GM12878 (cell line): Measurements from ENCODE around the gene BUB1B. TPM values are rescaled to one million over a fixed set of nuclear protein-coding genes. Genes with fewer than 3 reads are reported as not detected.

ENCODE experiments used
- ATAC-seq: fragments of 200-7000 bp; cut with Tn5 transposase; 3 replicates; pipeline ENCODE4 v1.9.1; 2020; ENCODE audit warnings: mild to moderate bottlenecking, moderate library complexity
- BruUV-seq: library from RNA; stranded (reverse); fragments of 400-500 nt; replicated peaks from 2 replicates; lab custom pipeline; 2021; lab: Mats Ljungman, UMichigan
- CTCF ChIA-PET: fragments of 300-600 bp; sonication (Branson Sonifier 250); formaldehyde crosslinking; extraction: SDS; loops from one replicate; lab custom pipeline; 2021; ENCODE audit warnings: inconsistent platforms; lab: Yijun Ruan, JAX
- POLR2A ChIA-PET: fragments of 350-600 bp; formaldehyde crosslinking; extraction: SDS; loops from one replicate; lab custom pipeline; 2021; ENCODE audit warnings: inconsistent platforms; lab: Charles Lee
- RAD21 ChIA-PET: fragments of 300-600 bp; sonication (Branson Sonifier 250); formaldehyde crosslinking; loops from one replicate; lab custom pipeline; 2023; ENCODE audit warnings: antibody characterized with exemption; ENCODE audit not compliant: unreplicated experiment; lab: Charles Lee
- SMC1A ChIA-PET: fragments of 300-600 bp; sonication (Branson Sonifier 250); formaldehyde crosslinking; loops from one replicate; lab custom pipeline; 2023; ENCODE audit not compliant: unreplicated experiment, uncharacterized antibody; lab: Charles Lee
- DNase-seq: peaks from one replicate; pipeline ENCODE4 v3.0.0-alpha.2; 2011; ENCODE audit warnings: low read depth, low spot score
- FAIRE-seq: peaks from 3 replicates; lab custom pipeline; 2011; peaks lifted over from hg19 to GRCh38; lab: Jason Lieb, UNC
- H2AFZ ChIP-seq: 2 replicates; pipeline ENCODE4 v1.6.0; 2011; ENCODE audit warnings: low read depth, low read length, control low read depth; ENCODE audit not compliant: control insufficient read depth
- H3K27ac ChIP-seq: 2 replicates; pipeline ENCODE4 v1.5.1; 2011; ENCODE audit warnings: control low read depth; ENCODE audit not compliant: control insufficient read depth, insufficient read depth
- H3K27me3 ChIP-seq, 2 experiments: replicated peaks in 1 of 2; 2 replicates each; pipeline versions ENCODE4 v1.6.0 to v1.6.1; 2011; ENCODE audit warnings: low read length in 1 of 2; ENCODE audit not compliant: control insufficient read depth in 2 of 2, insufficient read depth in 2 of 2
- H3K36me3 ChIP-seq, 2 experiments: 2 replicates each; pipeline ENCODE4 v1.5.1; 2011; ENCODE audit warnings: low read length in 1 of 2; ENCODE audit not compliant: control insufficient read depth in 2 of 2, insufficient read depth in 2 of 2
- H3K4me1 ChIP-seq: 2 replicates; pipeline ENCODE4 v1.6.1; 2011; ENCODE audit warnings: mild to moderate bottlenecking, low read length, moderate library complexity, mixed read lengths; ENCODE audit not compliant: control insufficient read depth, insufficient read depth
- H3K4me2 ChIP-seq: 2 replicates; pipeline ENCODE4 v1.6.0; 2011; ENCODE audit warnings: control low read depth; ENCODE audit not compliant: control insufficient read depth, insufficient read depth
- H3K4me3 ChIP-seq: fragments of 200-600 bp; sonication (generic); 2 replicates; pipeline ENCODE4 v1.5.1; 2016
- H3K79me2 ChIP-seq: 2 replicates; pipeline ENCODE4 v1.6.0; 2011; ENCODE audit warnings: low read length; ENCODE audit not compliant: control insufficient read depth, insufficient read depth
- H3K9ac ChIP-seq: 2 replicates; pipeline ENCODE4 v1.8.0; 2011; ENCODE audit warnings: low read length, control low read depth, mixed read lengths; ENCODE audit not compliant: control insufficient read depth, insufficient read depth
- H3K9me3 ChIP-seq: replicated peaks from 3 replicates; pipeline ENCODE4 v1.5.1; 2011; ENCODE audit warnings: mild to moderate bottlenecking, low read length; ENCODE audit not compliant: control insufficient read depth, insufficient read depth
- H4K20me1 ChIP-seq: 2 replicates; pipeline ENCODE4 v1.6.0; 2011; ENCODE audit not compliant: control insufficient read depth, insufficient read depth
- CHD2 ChIP-seq: IDR thresholded peaks from 2 replicates; pipeline ENCODE4 v1.6.1; 2011; ENCODE audit warnings: low read depth, low read length, improper control_type of control experiment, borderline replicate concordance
- E2F4 ChIP-seq: IDR thresholded peaks from 2 replicates; pipeline ENCODE4 v1.6.1; 2012; ENCODE audit warnings: low read depth, low read length, improper control_type of control experiment
- E4F1 ChIP-seq: fragments of 450-650 bp; IDR thresholded peaks from 2 replicates; pipeline ENCODE4 v1.6.1; 2018; ENCODE audit warnings: borderline replicate concordance, mild to moderate bottlenecking; ENCODE audit not compliant: partially characterized antibody
- HDGF ChIP-seq: fragments of 450-650 bp; IDR thresholded peaks from 2 replicates; pipeline ENCODE4 v1.6.1; 2016; ENCODE audit warnings: antibody characterized with exemption
- MEF2A ChIP-seq: IDR thresholded peaks from 2 replicates; pipeline ENCODE4 v1.6.1; 2011; ENCODE audit warnings: low read depth, mild to moderate bottlenecking, low read length, moderate library complexity; ENCODE audit not compliant: insufficient read depth
- NR2F1 ChIP-seq: fragments of 450-650 bp; conservative IDR thresholded peaks from 2 replicates; pipeline ENCODE4 v1.6.1; 2017; ENCODE audit warnings: mild to moderate bottlenecking
- PML ChIP-seq: IDR thresholded peaks from 2 replicates; pipeline ENCODE4 v1.6.1; 2012; ENCODE audit warnings: low read length, inconsistent platforms
- RB1 ChIP-seq: fragments of 450-650 bp; formaldehyde crosslinking; IDR thresholded peaks from 2 replicates; pipeline ENCODE4 v1.6.1; 2017; ENCODE audit warnings: mild to moderate bottlenecking, borderline replicate concordance
- RELB ChIP-seq: fragments of 450-650 bp; IDR thresholded peaks from 2 replicates; pipeline ENCODE4 v1.6.1; 2017; ENCODE audit warnings: low read depth, mild to moderate bottlenecking, moderate library complexity
- STAT3 ChIP-seq: IDR thresholded peaks from 2 replicates; pipeline ENCODE4 v1.6.1; 2011; ENCODE audit warnings: low read depth, low read length, improper control_type of control experiment
- ZNF592 ChIP-seq: fragments of 450-650 bp; IDR thresholded peaks from 2 replicates; pipeline ENCODE4 v1.6.1; 2017; ENCODE audit warnings: mild to moderate bottlenecking, moderate library complexity
- WGBS: methylation state at CpG from one replicate; pipeline ENCODE4 v1.1.6; 2016; ENCODE audit warnings: low lambda C conversion rate; ENCODE audit not compliant: insufficient replicate concordance, insufficient coverage; ENCODE audit errors: missing lambda C conversion rate; 5-methylcytosine and 5-hydroxymethylcytosine counted together
- in situ Hi-C: fragments of 300-500 bp; cut with MboI; formaldehyde crosslinking; loops from 9 replicates; pipeline ENCODE4 v1.14.3; 2018; ENCODE audit warnings: mixed read lengths
- intact Hi-C: fragments of 100-400 bp; cut with micrococcal nuclease; formaldehyde crosslinking; loops from one replicate; pipeline ENCODE4 v1.14.2; 2022; ENCODE audit not compliant: unreplicated experiment
- polyA plus RNA-seq, 11 experiments: library from polyadenylated mRNA; depleted of rRNA in 4 of 11; unstranded in 6 of 11; stranded (reverse) in 5 of 11; fragments of >200 nt; fragmentation: Nextera tagmentation in 4 of 11; fragmentation: Illumina TruSeq in 1 of 11; extraction: Ambion mirVana in 4 of 11; extraction: Trizol in 1 of 11; gene quantifications; 1 replicate in 1 of 11; 2 replicates in 10 of 11; pipeline versions ENCODE4 v1.2.1 to v1.2.3, GENCODE V29; 2011 to 2016; ENCODE audit warnings: inconsistent platforms in 2 of 11, missing spikeins in 2 of 11, low read depth in 1 of 11
- total RNA-seq, 4 experiments: library from RNA; depleted of rRNA in 3 of 4; stranded (reverse); fragments of >200 nt in 3 of 4; fragmentation: Illumina TruSeq in 1 of 4; extraction: Trizol in 1 of 4; gene quantifications; 2 replicates each; pipeline versions ENCODE4 v1.2.1 to v1.2.3, GENCODE V29; 2013 to 2021

Gene BUB1B
- total and polyA plus RNA-seq, 10 of the 15 experiments (the other 5 are each of a cell fraction or from before 2014, with no cell fraction given), result 29.1 to 98.6 (median 77.3) TPM

- no peak for FAIRE-seq
- POLR2A ChIA-PET, result interaction anchor here (0.7 kb wide), 1 partner anchor 234 kb away, joined by 3 read pairs; no protein-coding TSS in a partner anchor
Measured at GRCh38 chr15:40190591-40190990, 29.7 kb downstream of the BUB1B start.

More at GRCh38 chr15:40190591-40190990, 29.7 kb downstream of the BUB1B start:
- no peak for ATAC-seq
- Histone ChIP-seq H3K36me3 (peaks cover 6 to 19% of the 10 kb centered on the region in 2 experiments), H3K4me1 (peaks cover 4% of the 10 kb centered on the region; the same call in 1 of the 2 replicates), H3K9me3 (no peaks in the 10 kb centered on the region), H3K4me3 (no peak overlapping the region), H3K27ac (no peak overlapping the region), H3K4me2 (no peak overlapping the region), H2AFZ (no peak overlapping the region), H3K27me3 (no peaks in the 10 kb centered on the region), H3K79me2 (peaks cover 9% of the 10 kb centered on the region), H4K20me1 (no peaks in the 10 kb centered on the region), H3K9ac (no peak overlapping the region)
- in situ Hi-C loops (loop anchor here (10.0 kb wide), 2 partner anchors 146 to 1174 kb away; no protein-coding TSS in a partner anchor), intact Hi-C loops (no loop called here)
- BruUV-seq, result no TSS peak
- no peak for DNase-seq
- ChIA-PET CTCF (interaction anchor here (0.6 to 1.3 kb wide), 4 partner anchors 9 to 37 kb away, joined by 3 to 4 read pairs (median 4); no protein-coding TSS in a partner anchor), SMC1A (interaction anchor here (1.1 to 2.2 kb wide), 2 partner anchors 144 to 145 kb away, joined by 3 to 8 read pairs; no protein-coding TSS in a partner anchor), RAD21 (no interaction called here)
- TF ChIP-seq MEF2A (no peak), PML (no peak), RELB (no peak), HDGF (no peak), E2F4 (no peak), CHD2 (no peak), ZNF592 (no peak), NR2F1 (no peak), STAT3 (no peak), E4F1 (no peak), RB1 (no peak)
- WGBS, result 94% methylated on average over 6 of the region's 6 CpGs
